HG02840 (cell line): ENCODE results near the gene RAD52.
"Not testable (repeated sequence)": the region's sequence is repeated elsewhere in the genome, so short reads cannot be mapped to it uniquely, and the experiment has no call there.

Experiments used
- ATAC-seq: cut with Tn5 transposase; IDR thresholded peaks from one replicate; pipeline ENCODE4 v1.9.1; 2021; ENCODE audit warnings: mild to moderate bottlenecking, moderate library complexity, moderate number of reproducible peaks; ENCODE audit not compliant: unreplicated experiment, low FRiP score

RAD52 gene

GRCh38 chr12:968545-968944, 19.1 kb upstream of the RAD52 start:
- no peak for ATAC-seq

GRCh38 chr12:967641-968040, 18.1 kb upstream of the RAD52 start:
- no peak for ATAC-seq

GRCh38 chr12:966724-967123, 17.2 kb upstream of the RAD52 start:
- ATAC-seq, result no peak

GRCh38 chr12:958588-959123, 9.2 kb upstream of the RAD52 start:
- no peak for ATAC-seq

- no peak for ATAC-seq
Observed at GRCh38 chr12:955939-956338, 6.4 kb upstream of the RAD52 start.

- no peak for ATAC-seq
Observed at GRCh38 chr12:954741-955140, 5.2 kb upstream of the RAD52 start.

- no peak for ATAC-seq
Observed at GRCh38 chr12:953776-954175, 4.3 kb upstream of the RAD52 start.

- no peak for ATAC-seq
Observed at GRCh38 chr12:951176-951575, 1.7 kb upstream of the RAD52 start.

- no peak for ATAC-seq
Observed at GRCh38 chr12:948238-948637, 1.3 kb downstream of the RAD52 start.

- no peak for ATAC-seq
Observed at GRCh38 chr12:946631-947030, 2.9 kb downstream of the RAD52 start.

GRCh38 chr12:946212-946611, 3.3 kb downstream of the RAD52 start:
- no peak for ATAC-seq

GRCh38 chr12:944211-944610, 5.3 kb downstream of the RAD52 start:
- no peak for ATAC-seq

- ATAC-seq, result no peak
Observed at GRCh38 chr12:943051-943450, 6.4 kb downstream of the RAD52 start.

GRCh38 chr12:938810-939209, 10.7 kb downstream of the RAD52 start:
- ATAC-seq, result no peak

GRCh38 chr12:936377-937345, 12.8 kb downstream of the RAD52 start:
- no peak for ATAC-seq

- not testable (repeated sequence) for ATAC-seq
Observed at GRCh38 chr12:935891-936290, 13.6 kb downstream of the RAD52 start.

- ATAC-seq, result no peak
Observed at GRCh38 chr12:931591-931990, 17.9 kb downstream of the RAD52 start.

GRCh38 chr12:931060-931459, 18.4 kb downstream of the RAD52 start:
- ATAC-seq, result no peak

GRCh38 chr12:926641-927040, 22.9 kb downstream of the RAD52 start:
- ATAC-seq, result no peak

GRCh38 chr12:922285-922684, 27.2 kb downstream of the RAD52 start:
- ATAC-seq, result no peak

- ATAC-seq, result no peak
Observed at GRCh38 chr12:920676-921075, 28.8 kb downstream of the RAD52 start.
